Calu3 (cell line): ENCODE results near the gene FERMT3. TPM values are rescaled to one million over a fixed set of nuclear protein-coding genes. Genes with fewer than 3 reads are reported as not detected.

Source experiments
- BruUV-seq: library from RNA; stranded (reverse); fragments of 400-500 nt; replicated peaks from 2 replicates; lab custom pipeline; 2021; lab: Mats Ljungman, UMichigan
- CTCF ChIA-PET: fragments of 300-600 bp; sonication (Branson Sonifier 250); formaldehyde crosslinking; loops from one replicate; lab custom pipeline; 2022; ENCODE audit warnings: antibody characterized with exemption; lab: Charles Lee
- DNase-seq: peaks from one replicate; pipeline ENCODE4 v3.0.0; 2022
- H3K27ac Mint-ChIP-seq: one replicate; pipeline ENCODE4 v1.8.0; 2022; ENCODE audit warnings: mixed read lengths; ENCODE audit not compliant: unreplicated experiment
- H3K27me3 Mint-ChIP-seq: one replicate; pipeline ENCODE4 v1.8.0; 2022; ENCODE audit warnings: mixed read lengths; ENCODE audit not compliant: unreplicated experiment
- H3K36me3 Mint-ChIP-seq: one replicate; pipeline ENCODE4 v1.8.0; 2022; ENCODE audit warnings: mild to moderate bottlenecking, moderate library complexity, mixed read lengths; ENCODE audit not compliant: insufficient read depth, unreplicated experiment
- H3K4me1 Mint-ChIP-seq: one replicate; pipeline ENCODE4 v1.8.0; 2022; ENCODE audit warnings: mild to moderate bottlenecking, low read depth, mixed read lengths; ENCODE audit not compliant: unreplicated experiment
- H3K4me3 Mint-ChIP-seq: one replicate; pipeline ENCODE4 v1.8.0; 2022; ENCODE audit warnings: mild to moderate bottlenecking, low read depth, moderate library complexity, mixed read lengths; ENCODE audit not compliant: unreplicated experiment
- H3K9me3 Mint-ChIP-seq: one replicate; pipeline ENCODE4 v1.8.0; 2022; ENCODE audit warnings: low read depth, mixed read lengths; ENCODE audit not compliant: unreplicated experiment
- CTCF ChIP-seq: fragments of 200-600 bp; IDR thresholded peaks from one replicate; pipeline ENCODE4 v1.8.0; 2022; ENCODE audit warnings: antibody characterized with exemption; ENCODE audit not compliant: unreplicated experiment
- intact Hi-C: fragments of 100-400 bp; cut with micrococcal nuclease; formaldehyde crosslinking; loops from one replicate; pipeline ENCODE4 v1.10.0; 2022; ENCODE audit not compliant: unreplicated experiment
- total RNA-seq: library from RNA; stranded (reverse); gene quantifications from 2 replicates; pipeline ENCODE4 v1.2.3, GENCODE V29; 2022

Gene FERMT3
- total RNA-seq, 1 experiment from 2014 or later = 16.6 TPM

GRCh38 chr11:64196626-64197025 is 9.9 kb upstream of the FERMT3 start:
- CTCF ChIA-PET = no interaction called here
- no peak overlapping the region for H3K27ac Mint-ChIP-seq
- peaks cover 82% of the 10 kb centered on the region for H3K36me3 Mint-ChIP-seq
- no peaks in the 10 kb centered on the region for H3K4me1 Mint-ChIP-seq
- no peaks in the 10 kb centered on the region for H3K27me3 Mint-ChIP-seq
- intact Hi-C loops = no loop called here
- TF ChIP-seq CTCF = no peak
- no TSS peak for BruUV-seq
- no peaks in the 10 kb centered on the region for H3K9me3 Mint-ChIP-seq
- no peak overlapping the region for H3K4me3 Mint-ChIP-seq
- DNase-seq = no peak

DNA sequence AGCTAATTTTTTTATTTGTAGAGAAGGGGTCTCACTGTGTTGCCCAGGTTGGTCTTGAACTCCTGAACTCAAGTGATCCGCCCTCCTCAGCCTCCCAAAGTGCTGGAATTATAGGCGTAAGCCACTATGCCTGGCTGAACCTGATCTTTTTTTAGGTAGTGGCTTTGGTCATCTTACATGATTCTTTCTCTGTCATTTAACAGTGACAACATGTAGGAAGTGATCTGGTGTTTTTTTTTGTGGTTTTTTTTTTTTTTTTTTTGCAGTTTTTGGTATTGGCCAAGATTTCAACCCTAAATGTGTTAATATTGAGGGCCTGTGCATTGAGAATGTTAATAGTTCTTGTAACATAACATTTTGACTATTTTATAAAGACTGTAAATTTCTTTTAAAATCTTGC is 8.0 kb upstream of the FERMT3 start:
- H3K27ac Mint-ChIP-seq = no peak overlapping the region
- CTCF ChIA-PET = interaction anchor here (0.7 kb wide), 1 partner anchor 27 kb away, joined by 4 read pairs; no protein-coding TSS in a partner anchor
- H3K4me3 Mint-ChIP-seq = no peak overlapping the region
- intact Hi-C loops = no loop called here
- peaks cover 93% of the 10 kb centered on the region for H3K36me3 Mint-ChIP-seq
- H3K9me3 Mint-ChIP-seq = no peaks in the 10 kb centered on the region
- no peak for DNase-seq
- BruUV-seq = no TSS peak
- H3K27me3 Mint-ChIP-seq = no peaks in the 10 kb centered on the region
- no peak for TF ChIP-seq CTCF
- H3K4me1 Mint-ChIP-seq = peaks cover 5% of the 10 kb centered on the region

DNA sequence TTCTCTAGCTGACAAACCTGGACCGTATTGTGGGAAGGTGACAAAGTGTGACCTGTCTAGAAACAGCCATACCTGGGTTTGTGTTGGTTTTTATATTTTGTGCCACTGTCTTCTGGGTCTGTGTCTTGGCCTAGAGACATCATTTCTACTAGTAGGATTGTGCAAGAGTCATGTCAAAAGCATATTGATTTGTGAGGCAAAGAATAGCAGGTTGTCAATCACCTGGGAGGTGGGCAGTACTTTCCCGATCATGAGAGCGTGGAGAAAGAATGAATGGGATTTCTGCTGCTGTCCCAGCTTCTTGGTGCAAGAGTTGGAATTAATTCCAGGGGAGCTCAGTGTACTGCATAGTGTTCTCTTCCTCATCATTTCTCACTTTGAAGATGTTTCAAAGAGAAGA is 5.0 kb upstream of the FERMT3 start:
- BruUV-seq = no TSS peak
- intact Hi-C loops = no loop called here
- no peak for DNase-seq
- Mint-ChIP-seq H3K9me3 (no peaks in the 10 kb centered on the region), H3K4me3 (no peak overlapping the region), H3K27me3 (no peaks in the 10 kb centered on the region), H3K27ac (peak overlapping the region; percentile 54), H3K4me1 (peaks cover 9% of the 10 kb centered on the region), H3K36me3 (peaks cover 93% of the 10 kb centered on the region)
- TF ChIP-seq CTCF = no peak
- CTCF ChIA-PET = no interaction called here

DNA sequence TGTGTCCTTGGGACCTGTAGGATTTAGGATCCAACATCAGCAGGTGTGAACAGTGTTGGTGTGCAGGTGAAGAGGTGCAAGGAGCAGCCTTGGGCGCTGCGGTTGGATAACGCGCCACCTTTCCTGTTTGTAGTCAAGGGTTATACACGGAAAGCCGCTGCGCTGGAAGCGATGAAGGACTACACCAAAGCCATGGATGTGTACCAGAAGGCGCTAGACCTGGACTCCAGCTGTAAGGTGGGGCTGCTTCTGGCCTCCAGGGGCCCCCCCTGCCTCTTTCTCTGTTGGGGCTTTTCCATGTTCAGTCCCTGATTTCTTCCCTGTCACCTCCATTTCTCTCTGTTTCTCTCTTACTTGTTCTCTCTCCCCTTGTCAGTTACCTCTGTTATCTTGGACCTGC is 3.5 kb upstream of the FERMT3 start:
- no peak overlapping the region for H3K27ac Mint-ChIP-seq
- H3K4me3 Mint-ChIP-seq = no peak overlapping the region
- no peak for DNase-seq
- no peaks in the 10 kb centered on the region for H3K27me3 Mint-ChIP-seq
- BruUV-seq = no TSS peak
- H3K36me3 Mint-ChIP-seq = peaks cover 85% of the 10 kb centered on the region
- no peak for TF ChIP-seq CTCF
- CTCF ChIA-PET = no interaction called here
- peaks cover 9% of the 10 kb centered on the region for H3K4me1 Mint-ChIP-seq
- intact Hi-C loops = no loop called here
- no peaks in the 10 kb centered on the region for H3K9me3 Mint-ChIP-seq
